ENCODE results near the gene LAMC1.
"Not testable (repeated sequence)": the region's sequence is repeated elsewhere in the genome, so short reads cannot be mapped to it uniquely, and the experiment has no call there.

Gene LAMC1

GRCh38 chr1:183051546-183051945 is 28.3 kb downstream of the LAMC1 start:
- Mint-ChIP-seq H3K27ac (no peak overlapping the region), H3K27me3 (ENCODE audit: low read depth) (no peaks in the 10 kb centered on the region), H3K36me3 (ENCODE audit: low read depth) (peaks cover 8% of the 10 kb centered on the region), H3K4me3 (no peak overlapping the region), H3K9me3 (no peaks in the 10 kb centered on the region), H3K4me1 (peaks cover 15% of the 10 kb centered on the region)
- no peak for TF ChIP-seq CTCF (IDR thresholded peaks at IDR 0.05; ENCODE audit: unreplicated experiment in 3 of 3)

GRCh38 chr1:183052861-183053260 is 29.6 kb downstream of the LAMC1 start:
- Mint-ChIP-seq H3K9me3 (no peaks in the 10 kb centered on the region), H3K36me3 (ENCODE audit: low read depth) (peaks cover 8% of the 10 kb centered on the region), H3K27ac (no peak overlapping the region), H3K4me3 (no peak overlapping the region), H3K27me3 (ENCODE audit: low read depth) (no peaks in the 10 kb centered on the region), H3K4me1 (peaks cover 15% of the 10 kb centered on the region)
- TF ChIP-seq CTCF (IDR thresholded peaks at IDR 0.05; ENCODE audit: unreplicated experiment in 3 of 3) = no peak

- Mint-ChIP-seq H3K27ac (no peak overlapping the region), H3K4me3 (no peak overlapping the region), H3K9me3 (no peaks in the 10 kb centered on the region), H3K36me3 (ENCODE audit: low read depth) (no peaks in the 10 kb centered on the region), H3K4me1 (no peaks in the 10 kb centered on the region), H3K27me3 (ENCODE audit: low read depth) (no peaks in the 10 kb centered on the region)
- TF ChIP-seq CTCF (IDR thresholded peaks at IDR 0.05; ENCODE audit: unreplicated experiment in 3 of 3) = no peak
Observed at GRCh38 chr1:183058851-183059502, 35.8 kb downstream of the LAMC1 start.

- peaks cover 6% of the 10 kb centered on the region for H3K36me3 Mint-ChIP-seq (ENCODE audit: low read depth)
- H3K27ac Mint-ChIP-seq = no peak overlapping the region
- no peaks in the 10 kb centered on the region for H3K4me1 Mint-ChIP-seq
- H3K9me3 Mint-ChIP-seq = peaks cover 3% of the 10 kb centered on the region
- H3K27me3 Mint-ChIP-seq (ENCODE audit: low read depth) = no peaks in the 10 kb centered on the region
- TF ChIP-seq CTCF (IDR thresholded peaks at IDR 0.05; ENCODE audit: unreplicated experiment in 3 of 3) = no peak
- H3K4me3 Mint-ChIP-seq = no peak overlapping the region
Observed at GRCh38 chr1:183061194-183061593, 38.0 kb downstream of the LAMC1 start.

- Mint-ChIP-seq H3K36me3 (ENCODE audit: low read depth) (peaks cover 6% of the 10 kb centered on the region), H3K4me1 (no peaks in the 10 kb centered on the region), H3K27me3 (ENCODE audit: low read depth) (no peaks in the 10 kb centered on the region), H3K4me3 (no peak overlapping the region), H3K9me3 (peaks cover 3% of the 10 kb centered on the region), H3K27ac (peak overlapping the region in 1 of 3 experiments; percentile 52)
- no peak for TF ChIP-seq CTCF (IDR thresholded peaks at IDR 0.05; ENCODE audit: unreplicated experiment in 3 of 3)
Observed at GRCh38 chr1:183063349-183063748, 40.1 kb downstream of the LAMC1 start.

- peaks cover 6% of the 10 kb centered on the region for H3K36me3 Mint-ChIP-seq (ENCODE audit: low read depth)
- no peaks in the 10 kb centered on the region for H3K27me3 Mint-ChIP-seq (ENCODE audit: low read depth)
- no peak overlapping the region for H3K4me3 Mint-ChIP-seq
- H3K27ac Mint-ChIP-seq = no peak overlapping the region
- H3K4me1 Mint-ChIP-seq = peaks cover 14% of the 10 kb centered on the region
- TF ChIP-seq CTCF (IDR thresholded peaks at IDR 0.05; ENCODE audit: unreplicated experiment in 3 of 3) = no peak
- peaks cover 3% of the 10 kb centered on the region for H3K9me3 Mint-ChIP-seq
Observed at GRCh38 chr1:183065168-183065706, 42.0 kb downstream of the LAMC1 start.

GRCh38 chr1:183066432-183066831 is 43.2 kb downstream of the LAMC1 start:
- not testable (repeated sequence) for H3K9me3 Mint-ChIP-seq; H3K27me3 Mint-ChIP-seq (ENCODE audit: low read depth); H3K4me3 Mint-ChIP-seq; H3K27ac Mint-ChIP-seq; H3K36me3 Mint-ChIP-seq (ENCODE audit: low read depth)
- peaks cover 26% of the 10 kb centered on the region for H3K4me1 Mint-ChIP-seq

Data from nephron (organoid).